ENCODE results near the gene SYT7. TPM values are rescaled to one million over a fixed set of nuclear protein-coding genes. Genes with fewer than 3 reads are reported as not detected.
A peak's percentile ranks its signal among the peaks of the same experiment; 100 is the strongest.

The SYT7 gene
- total and polyA plus RNA-seq, 4 donors = 2.1 to 114 (median 30.8) TPM

GRCh38 chr11:61533039-61533375, 47.9 kb downstream of the SYT7 start (continued):
- no peak for TF ChIP-seq REST (IDR thresholded peaks at IDR 0.05)
- TF ChIP-seq SP1 (IDR thresholded peaks at IDR 0.05) = no peak
- no peak for TF ChIP-seq HNF4G (IDR thresholded peaks at IDR 0.05)

- H3K36me3 ChIP-seq (ENCODE audit: control insufficient read depth in 4 of 4, insufficient read depth in 3 of 4, low read depth in 1 of 4, low read length in 3 of 4) = peaks cover 0 to 1% (median 0%) of the 10 kb centered on the region in 4 donors
- no peak overlapping the region for H3K27ac ChIP-seq (ENCODE audit: low read depth in 1 of 2, low read length in 2 of 2)
- TF ChIP-seq RXRA (IDR thresholded peaks at IDR 0.05) = peak in 1 of 2 donors; percentile 1
- TF ChIP-seq GABPA (IDR thresholded peaks at IDR 0.05 in 1 of 2, conservative IDR thresholded peaks at IDR 0.05 in 1 of 2) = no peak
- no peak for TF ChIP-seq ATF3 (IDR thresholded peaks at IDR 0.05)
- TF ChIP-seq HNF4A (conservative IDR thresholded peaks at IDR 0.05) = no peak
- TF ChIP-seq RAD21 (IDR thresholded peaks at IDR 0.05) = peak in 1 of 2 donors; percentile 72
- peak; percentile 79 for TF ChIP-seq CTCF (IDR thresholded peaks at IDR 0.05; ENCODE audit: low read depth, low read length, missing input control)
- peak; percentile 10 for TF ChIP-seq SP1 (IDR thresholded peaks at IDR 0.05)
- peaks cover 19 to 60% (median 46%) of the 10 kb centered on the region in 4 donors for H3K4me1 ChIP-seq (ENCODE audit: control insufficient read depth in 4 of 4, insufficient read depth in 4 of 4, low read length in 3 of 4)
- no peaks in the 10 kb centered on the region for H3K9me3 ChIP-seq (ENCODE audit: control insufficient read depth in 4 of 4, low read length in 3 of 4)
- 77% methylated on average over 10 of the region's 10 CpGs for WGBS
- no peak overlapping the region for H3K4me3 ChIP-seq (ENCODE audit: low read depth in 1 of 3, low read length in 3 of 3)
- DNase-seq (ENCODE audit: low spot score) = peak; percentile 55
- H3K9ac ChIP-seq (ENCODE audit: low read depth in 1 of 2, low read length in 2 of 2) = no peak overlapping the region
- no peaks in the 10 kb centered on the region for H3K27me3 ChIP-seq (ENCODE audit: control insufficient read depth in 4 of 4, insufficient read depth in 4 of 4, low read length in 3 of 4)
Measured at GRCh38 chr11:61532134-61533038, 48.5 kb downstream of the SYT7 start.

- no peak overlapping the region for H3K9ac ChIP-seq (ENCODE audit: low read depth in 1 of 2, low read length in 2 of 2)
- H3K27me3 ChIP-seq (ENCODE audit: control insufficient read depth in 4 of 4, insufficient read depth in 4 of 4, low read length in 3 of 4) = no peaks in the 10 kb centered on the region
- H3K27ac ChIP-seq (ENCODE audit: low read depth in 1 of 2, low read length in 2 of 2) = peak overlapping the region; percentile 85 to 90
- peak overlapping the region in 2 of 3 donors; percentile 24 to 50 for H3K4me3 ChIP-seq (ENCODE audit: low read depth in 1 of 3, low read length in 3 of 3)
- 22% methylated on average over 3 of the region's 3 CpGs for WGBS
- DNase-seq (ENCODE audit: low spot score) = no peak
- peaks cover 3 to 12% (median 8%) of the 10 kb centered on the region in 4 donors for H3K36me3 ChIP-seq (ENCODE audit: control insufficient read depth in 4 of 4, insufficient read depth in 3 of 4, low read depth in 1 of 4, low read length in 3 of 4)
- no peaks in the 10 kb centered on the region for H3K9me3 ChIP-seq (ENCODE audit: control insufficient read depth in 4 of 4, low read length in 3 of 4)
- H3K4me1 ChIP-seq (ENCODE audit: control insufficient read depth in 4 of 4, insufficient read depth in 4 of 4, low read length in 3 of 4) = peaks cover 21 to 63% (median 48%) of the 10 kb centered on the region in 4 donors
- TF ChIP-seq MAX (IDR thresholded peaks at IDR 0.05) (no peak), FOXA2 (IDR thresholded peaks at IDR 0.05) (peak; percentile 64), NR2F2 (IDR thresholded peaks at IDR 0.05) (peak; percentile 74), CTCF (IDR thresholded peaks at IDR 0.05; ENCODE audit: low read depth, low read length, missing input control) (no peak), RAD21 (IDR thresholded peaks at IDR 0.05) (peak; percentile 13 to 17), SP1 (IDR thresholded peaks at IDR 0.05) (peak; percentile 94), RXRA (IDR thresholded peaks at IDR 0.05) (peak; percentile 96 to 99), TAF1 (conservative IDR thresholded peaks at IDR 0.05) (no peak), GABPA (IDR thresholded peaks at IDR 0.05 in 1 of 2, conservative IDR thresholded peaks at IDR 0.05 in 1 of 2) (no peak), YY1 (IDR thresholded peaks at IDR 0.05) (peak; percentile 78), HNF4A (conservative IDR thresholded peaks at IDR 0.05) (peak; percentile 98 to 99), JUND (IDR thresholded peaks at IDR 0.05) (peak in 1 of 2 donors; percentile 91), ATF3 (IDR thresholded peaks at IDR 0.05) (no peak), ZBTB33 (IDR thresholded peaks at IDR 0.05) (no peak), EGR1 (IDR thresholded peaks at IDR 0.05; ENCODE audit: low read depth in 2 of 2) (peak in 1 of 2 donors; percentile 62), HNF4G (IDR thresholded peaks at IDR 0.05) (peak; percentile 90)
Measured at GRCh38 chr11:61531044-61531443, 49.8 kb downstream of the SYT7 start.

Data from liver (tissue), 9 donors.